Brain microvascular endothelial cell (primary cell): ENCODE results near the gene VILL.

Experiments
- DNase-seq: peaks from one replicate; pipeline ENCODE4 v3.0.0-alpha.2; 2020
- H3K27ac ChIP-seq: fragments of 250-450 bp; sonication (Bioruptor Pico); 2 replicates; pipeline ENCODE4 v1.5.1; 2020; ENCODE audit warnings: mild to moderate bottlenecking, moderate library complexity
- H3K27me3 ChIP-seq: fragments of 250-450 bp; sonication (Bioruptor Pico); replicated peaks from 2 replicates; pipeline ENCODE4 v1.5.1; 2020; ENCODE audit warnings: mild to moderate bottlenecking
- H3K36me3 ChIP-seq: fragments of 250-450 bp; sonication (Bioruptor Pico); replicated peaks from 2 replicates; pipeline ENCODE4 v1.5.1; 2020; ENCODE audit warnings: mild to moderate bottlenecking
- H3K4me3 ChIP-seq: 2 replicates; pipeline ENCODE4 v1.5.1; 2011; ENCODE audit warnings: low read depth, mild to moderate bottlenecking, control low read depth, low read length, moderate library complexity
- in situ Hi-C: cut with HindIII; loops from 2 replicates; pipeline ENCODE4 v1.10.0; 2017; ENCODE audit warnings: low sequenced_read_pairs, low pct_ligation_motif_present
- TF ChIP-seq, protein P1 (sequence below): IDR thresholded peaks from 2 replicates; pipeline ENCODE4 v1.5.1; 2011; ENCODE audit warnings: low read depth, mild to moderate bottlenecking, moderate library complexity, low read length, control low read depth, inconsistent platforms; ENCODE audit errors: missing control alignments

The VILL gene

DNA sequence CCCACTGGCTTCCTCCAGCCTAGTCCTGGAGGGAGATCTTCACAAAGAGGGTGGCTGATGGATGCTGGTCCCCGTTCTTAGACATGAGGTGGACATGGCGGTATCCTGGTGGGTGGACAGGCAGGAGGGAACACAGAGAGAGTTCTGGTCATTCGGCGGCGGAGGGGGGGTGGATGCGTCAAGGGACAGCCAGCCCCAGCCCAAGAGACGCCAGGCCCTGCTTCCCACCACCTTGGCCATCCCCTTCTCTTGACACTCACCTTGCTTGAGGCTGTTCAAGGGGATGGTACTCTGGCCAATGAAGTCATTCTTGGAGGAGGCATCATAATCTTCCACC, 17.1 kb downstream of the VILL start:
- Histone ChIP-seq H3K4me3 (no peak overlapping the region), H3K27ac (no peak overlapping the region), H3K27me3 (no peaks in the 10 kb centered on the region), H3K36me3 (peaks cover 5% of the 10 kb centered on the region)
- no peak for DNase-seq
- in situ Hi-C loops, result no loop called here
- TF ChIP-seq, protein P1, sequence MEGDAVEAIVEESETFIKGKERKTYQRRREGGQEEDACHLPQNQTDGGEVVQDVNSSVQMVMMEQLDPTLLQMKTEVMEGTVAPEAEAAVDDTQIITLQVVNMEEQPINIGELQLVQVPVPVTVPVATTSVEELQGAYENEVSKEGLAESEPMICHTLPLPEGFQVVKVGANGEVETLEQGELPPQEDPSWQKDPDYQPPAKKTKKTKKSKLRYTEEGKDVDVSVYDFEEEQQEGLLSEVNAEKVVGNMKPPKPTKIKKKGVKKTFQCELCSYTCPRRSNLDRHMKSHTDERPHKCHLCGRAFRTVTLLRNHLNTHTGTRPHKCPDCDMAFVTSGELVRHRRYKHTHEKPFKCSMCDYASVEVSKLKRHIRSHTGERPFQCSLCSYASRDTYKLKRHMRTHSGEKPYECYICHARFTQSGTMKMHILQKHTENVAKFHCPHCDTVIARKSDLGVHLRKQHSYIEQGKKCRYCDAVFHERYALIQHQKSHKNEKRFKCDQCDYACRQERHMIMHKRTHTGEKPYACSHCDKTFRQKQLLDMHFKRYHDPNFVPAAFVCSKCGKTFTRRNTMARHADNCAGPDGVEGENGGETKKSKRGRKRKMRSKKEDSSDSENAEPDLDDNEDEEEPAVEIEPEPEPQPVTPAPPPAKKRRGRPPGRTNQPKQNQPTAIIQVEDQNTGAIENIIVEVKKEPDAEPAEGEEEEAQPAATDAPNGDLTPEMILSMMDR, result no peak

GRCh38 chr3:38008191-38008701, 17.7 kb downstream of the VILL start:
- TF ChIP-seq, protein P1, result no peak
- H3K27ac ChIP-seq, result no peak overlapping the region
- no peak for DNase-seq
- H3K36me3 ChIP-seq, result peaks cover 5% of the 10 kb centered on the region
- no peak overlapping the region for H3K4me3 ChIP-seq
- H3K27me3 ChIP-seq, result no peaks in the 10 kb centered on the region
- in situ Hi-C loops, result no loop called here

DNA sequence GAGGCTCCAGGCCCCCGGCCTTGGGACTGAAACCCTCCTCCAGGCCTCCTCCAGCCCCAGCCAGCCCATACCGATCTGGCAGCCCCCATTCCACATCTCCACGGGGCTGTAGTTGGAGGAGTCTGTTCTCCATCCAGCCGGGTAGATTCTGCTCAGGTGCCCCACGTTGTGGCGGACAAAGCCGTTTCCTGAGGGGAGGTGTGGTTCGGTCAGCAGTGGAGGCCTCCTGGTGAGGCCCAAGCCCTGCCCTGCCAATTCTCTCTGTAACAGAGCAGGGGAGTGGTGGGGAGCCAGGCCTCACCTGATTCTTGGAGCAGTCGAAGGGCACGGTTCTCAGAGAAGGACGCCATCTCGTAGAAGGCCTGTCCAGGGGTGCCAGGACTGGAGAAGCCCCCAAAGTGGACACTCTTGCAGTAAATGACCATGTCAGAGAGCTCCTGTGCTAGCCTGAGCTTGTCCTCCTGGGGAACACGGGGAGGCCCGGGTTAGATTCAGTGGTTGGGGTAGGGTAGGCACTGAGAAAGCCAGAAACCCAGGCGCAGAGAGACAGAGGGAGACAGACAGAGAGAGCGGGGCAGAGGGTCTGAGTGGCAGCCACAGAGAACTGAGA, 18.5 kb downstream of the VILL start:
- in situ Hi-C loops, result no loop called here
- TF ChIP-seq, protein P1, result no peak
- Histone ChIP-seq H3K36me3 (peaks cover 5% of the 10 kb centered on the region), H3K4me3 (no peak overlapping the region), H3K27me3 (no peaks in the 10 kb centered on the region), H3K27ac (no peak overlapping the region)
- DNase-seq, result no peak

DNA sequence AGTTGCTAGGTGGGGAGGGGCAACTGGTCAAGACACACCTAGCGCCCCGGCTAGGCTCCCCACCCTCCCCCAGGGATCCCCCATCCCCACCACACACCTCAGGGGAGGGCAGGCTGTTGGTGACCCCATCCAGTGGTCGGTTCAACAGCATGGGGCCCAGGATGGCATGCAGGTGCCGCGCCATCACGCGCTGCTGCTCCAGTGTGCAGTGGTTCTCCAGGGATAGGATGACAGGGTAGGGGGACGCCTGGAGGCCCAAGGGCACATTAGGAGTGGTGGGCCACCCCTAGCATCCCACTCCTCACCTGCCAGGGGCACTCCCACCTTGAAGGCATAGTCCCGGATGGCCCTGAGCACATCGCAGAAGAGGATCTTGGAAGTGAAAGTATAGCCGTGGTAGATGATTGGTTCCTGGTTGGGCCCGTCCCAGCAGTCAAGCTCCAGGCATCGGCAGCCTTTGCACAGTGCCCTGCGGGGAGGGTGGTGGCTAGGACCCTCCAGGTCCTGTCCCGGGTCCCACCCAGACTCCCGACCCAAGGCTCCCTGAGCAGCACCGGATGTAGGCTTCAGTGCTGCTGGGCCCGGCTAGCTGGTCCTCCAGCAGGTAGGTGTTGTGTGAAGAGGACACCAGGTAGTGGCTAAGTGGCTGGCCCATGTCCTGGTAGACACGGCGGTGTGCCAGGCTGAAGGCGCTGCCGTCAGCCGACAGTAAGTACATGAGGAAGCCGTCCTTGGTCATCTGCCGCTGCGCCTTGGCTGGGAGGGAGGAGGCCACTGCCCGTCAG, 19.4 kb downstream of the VILL start:
- TF ChIP-seq, protein P1, result no peak
- in situ Hi-C loops, result no loop called here
- peaks cover 5% of the 10 kb centered on the region for H3K36me3 ChIP-seq

DNA sequence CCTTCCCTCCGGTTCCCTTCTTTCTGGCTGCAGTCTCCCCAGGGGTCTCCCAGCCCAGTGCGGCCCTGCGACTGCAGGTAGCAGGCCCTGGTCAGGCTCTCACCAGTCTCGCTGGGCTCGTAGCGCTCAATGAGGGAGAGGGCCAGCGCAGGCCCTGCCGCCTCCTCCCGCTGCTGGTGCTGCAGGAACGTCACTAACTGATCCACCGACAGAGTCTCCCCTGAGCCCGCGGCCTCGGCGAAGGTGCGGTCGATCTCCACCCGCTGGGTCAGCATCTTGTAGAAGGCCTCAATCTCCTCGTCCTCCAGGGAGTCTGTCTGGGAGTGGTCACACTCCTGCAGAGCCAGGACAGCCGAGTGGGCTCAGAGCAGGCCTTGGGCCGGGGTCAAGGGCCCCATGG, 20.5 kb downstream of the VILL start:
- in situ Hi-C loops, result no loop called here
- TF ChIP-seq, protein P1, result no peak
- no peak for DNase-seq
- Histone ChIP-seq H3K36me3 (peaks cover 6% of the 10 kb centered on the region), H3K27me3 (no peaks in the 10 kb centered on the region), H3K4me3 (no peak overlapping the region), H3K27ac (no peak overlapping the region)

More for the DNA sequence above, 19.4 kb downstream of the VILL start:
- DNase-seq, result no peak
- Histone ChIP-seq H3K27ac (no peak overlapping the region), H3K4me3 (no peak overlapping the region), H3K27me3 (no peaks in the 10 kb centered on the region)
